AG10803 (cell line): ENCODE measurements around the gene WAPL.

Experiments
- DNase-seq: peaks from one replicate; pipeline ENCODE4 v3.0.0; 2010; ENCODE audit warnings: low read depth
- H3K4me3 ChIP-seq: 2 replicates; pipeline ENCODE4 v1.5.1; 2011; ENCODE audit warnings: mild to moderate bottlenecking, low read length, control low read depth
- TF ChIP-seq, protein P1 (sequence below): conservative IDR thresholded peaks from 2 replicates; pipeline ENCODE4 v1.5.1; 2011; ENCODE audit warnings: mild to moderate bottlenecking, low read length, control low read depth, inconsistent platforms

Gene WAPL

DNA sequence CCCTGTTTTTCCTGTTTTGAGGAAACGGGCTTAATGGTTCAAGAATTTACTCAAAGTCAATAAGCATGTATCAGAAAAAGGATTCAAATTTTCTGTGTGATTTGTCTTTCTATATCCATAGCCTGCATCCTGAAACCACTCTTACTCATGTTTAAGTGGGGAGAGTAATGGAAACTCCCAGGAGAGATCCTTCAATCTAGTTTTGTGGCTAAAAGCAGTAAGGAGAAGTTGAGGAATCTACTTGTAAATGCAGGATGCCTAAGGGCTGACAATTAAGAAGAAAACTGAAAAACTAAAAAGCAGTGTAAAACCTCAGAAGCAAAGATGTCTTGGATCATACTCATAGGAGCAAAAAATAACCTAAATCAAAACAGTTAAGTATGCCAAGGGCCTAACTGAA, 86.9 kb downstream of the WAPL start:
- H3K4me3 ChIP-seq: no peak overlapping the region
- no peak for DNase-seq
- TF ChIP-seq, protein P1, sequence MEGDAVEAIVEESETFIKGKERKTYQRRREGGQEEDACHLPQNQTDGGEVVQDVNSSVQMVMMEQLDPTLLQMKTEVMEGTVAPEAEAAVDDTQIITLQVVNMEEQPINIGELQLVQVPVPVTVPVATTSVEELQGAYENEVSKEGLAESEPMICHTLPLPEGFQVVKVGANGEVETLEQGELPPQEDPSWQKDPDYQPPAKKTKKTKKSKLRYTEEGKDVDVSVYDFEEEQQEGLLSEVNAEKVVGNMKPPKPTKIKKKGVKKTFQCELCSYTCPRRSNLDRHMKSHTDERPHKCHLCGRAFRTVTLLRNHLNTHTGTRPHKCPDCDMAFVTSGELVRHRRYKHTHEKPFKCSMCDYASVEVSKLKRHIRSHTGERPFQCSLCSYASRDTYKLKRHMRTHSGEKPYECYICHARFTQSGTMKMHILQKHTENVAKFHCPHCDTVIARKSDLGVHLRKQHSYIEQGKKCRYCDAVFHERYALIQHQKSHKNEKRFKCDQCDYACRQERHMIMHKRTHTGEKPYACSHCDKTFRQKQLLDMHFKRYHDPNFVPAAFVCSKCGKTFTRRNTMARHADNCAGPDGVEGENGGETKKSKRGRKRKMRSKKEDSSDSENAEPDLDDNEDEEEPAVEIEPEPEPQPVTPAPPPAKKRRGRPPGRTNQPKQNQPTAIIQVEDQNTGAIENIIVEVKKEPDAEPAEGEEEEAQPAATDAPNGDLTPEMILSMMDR: no peak

GRCh38 chr10:86423739-86424138, 97.9 kb downstream of the WAPL start:
- H3K4me3 ChIP-seq: no peak overlapping the region
- TF ChIP-seq, protein P1: no peak
- DNase-seq: no peak

GRCh38 chr10:86419101-86419500, 102.5 kb downstream of the WAPL start:
- DNase-seq: no peak
- TF ChIP-seq, protein P1: no peak
- H3K4me3 ChIP-seq: no peak overlapping the region

DNA sequence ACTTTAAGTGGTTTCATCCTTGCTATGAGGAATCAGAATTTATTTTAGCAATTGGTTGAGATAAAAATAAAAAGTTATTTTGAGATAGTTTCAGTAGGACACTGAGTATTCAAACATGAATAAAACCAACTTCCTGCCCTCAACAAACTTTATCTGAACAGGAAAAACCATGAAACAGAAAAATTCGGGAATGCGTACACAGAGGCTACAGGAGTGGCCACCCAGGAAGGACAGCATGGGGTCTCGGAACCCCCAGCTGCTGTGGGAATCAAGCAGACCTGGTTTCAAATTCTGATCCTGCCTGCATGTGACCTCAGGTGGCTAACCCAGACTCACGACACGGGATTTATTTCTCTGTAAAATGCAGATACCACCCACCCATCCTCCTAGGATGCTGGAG, 106.0 kb downstream of the WAPL start:
- TF ChIP-seq, protein P1: no peak
- no peak overlapping the region for H3K4me3 ChIP-seq
- no peak for DNase-seq

GRCh38 chr10:86415116-86415515, 106.5 kb downstream of the WAPL start:
- DNase-seq: no peak
- no peak overlapping the region for H3K4me3 ChIP-seq
- TF ChIP-seq, protein P1: no peak

- H3K4me3 ChIP-seq: no peak overlapping the region
- TF ChIP-seq, protein P1: no peak
- DNase-seq: peak; percentile 57
Observed at GRCh38 chr10:86413046-86413728, 108.4 kb downstream of the WAPL start.

DNA sequence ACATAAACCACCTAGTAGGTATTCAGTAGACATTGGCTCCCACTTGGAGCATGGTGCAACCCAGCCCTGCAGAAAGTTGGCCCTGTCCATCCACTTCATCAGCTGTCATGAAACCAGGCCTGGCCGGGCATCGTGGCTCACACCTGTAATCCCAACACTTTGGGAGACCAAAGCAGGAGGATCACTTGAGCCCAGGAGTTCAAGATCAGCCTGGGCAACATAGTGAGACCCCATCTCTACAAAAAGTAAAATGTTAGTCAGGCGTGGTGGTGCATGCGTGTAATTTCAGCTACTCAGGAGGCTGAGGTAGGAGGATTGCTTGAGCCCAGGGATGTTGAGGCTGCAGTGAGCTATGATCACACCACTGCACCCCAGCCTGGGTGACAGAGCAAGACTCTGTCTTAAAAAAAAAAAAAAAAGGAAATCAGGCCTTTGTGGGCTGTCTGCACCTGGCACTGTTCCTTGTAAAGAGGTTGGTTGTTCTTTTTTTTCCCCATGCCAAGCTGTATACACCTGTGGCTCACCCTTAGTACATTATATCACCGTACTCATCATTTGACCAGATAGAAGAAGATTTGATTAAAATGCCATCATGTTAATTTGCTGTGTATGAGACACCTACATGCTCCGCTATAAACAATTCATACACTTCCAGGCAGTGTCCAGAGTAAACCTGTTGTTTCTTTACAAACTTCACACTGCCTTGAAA, 109.6 kb downstream of the WAPL start:
- no peak overlapping the region for H3K4me3 ChIP-seq
- DNase-seq: no peak
- TF ChIP-seq, protein P1: no peak
